ENCODE results near the gene GREB1L.

DNA sequence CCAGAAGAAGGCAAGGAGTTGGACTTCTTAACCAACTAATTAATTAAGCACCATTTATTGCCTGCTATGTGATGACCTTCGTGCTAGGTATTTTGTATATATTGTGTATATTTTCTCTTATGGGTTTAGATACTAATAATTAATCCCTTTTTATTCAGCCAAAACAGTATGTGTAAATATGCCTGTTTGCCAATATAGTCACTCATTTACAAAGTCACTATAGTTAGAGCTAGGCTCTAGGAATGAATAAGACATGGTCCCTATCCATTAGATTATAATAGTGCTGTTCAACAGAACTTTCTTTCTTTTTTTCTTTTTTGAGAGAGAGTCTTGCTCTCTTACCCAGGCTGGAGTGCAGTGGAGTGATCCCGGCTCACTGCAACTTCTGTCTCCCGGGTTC is 51.4 kb downstream of the GREB1L start:
- no peak for TF ChIP-seq POLR2A (IDR thresholded peaks at IDR 0.05)
- TF ChIP-seq, protein P1, sequence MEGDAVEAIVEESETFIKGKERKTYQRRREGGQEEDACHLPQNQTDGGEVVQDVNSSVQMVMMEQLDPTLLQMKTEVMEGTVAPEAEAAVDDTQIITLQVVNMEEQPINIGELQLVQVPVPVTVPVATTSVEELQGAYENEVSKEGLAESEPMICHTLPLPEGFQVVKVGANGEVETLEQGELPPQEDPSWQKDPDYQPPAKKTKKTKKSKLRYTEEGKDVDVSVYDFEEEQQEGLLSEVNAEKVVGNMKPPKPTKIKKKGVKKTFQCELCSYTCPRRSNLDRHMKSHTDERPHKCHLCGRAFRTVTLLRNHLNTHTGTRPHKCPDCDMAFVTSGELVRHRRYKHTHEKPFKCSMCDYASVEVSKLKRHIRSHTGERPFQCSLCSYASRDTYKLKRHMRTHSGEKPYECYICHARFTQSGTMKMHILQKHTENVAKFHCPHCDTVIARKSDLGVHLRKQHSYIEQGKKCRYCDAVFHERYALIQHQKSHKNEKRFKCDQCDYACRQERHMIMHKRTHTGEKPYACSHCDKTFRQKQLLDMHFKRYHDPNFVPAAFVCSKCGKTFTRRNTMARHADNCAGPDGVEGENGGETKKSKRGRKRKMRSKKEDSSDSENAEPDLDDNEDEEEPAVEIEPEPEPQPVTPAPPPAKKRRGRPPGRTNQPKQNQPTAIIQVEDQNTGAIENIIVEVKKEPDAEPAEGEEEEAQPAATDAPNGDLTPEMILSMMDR (IDR thresholded peaks at IDR 0.05), result no peak
